ENCODE results near the gene UMAD1.

UMAD1 gene

GRCh38 chr7:7923818-7924217 is 283.3 kb downstream of the UMAD1 start:
- Histone ChIP-seq H3K9ac (ENCODE audit: low read depth, low read length) (peak overlapping the region; percentile 13; the same call in 1 of the 2 replicates), H4K20me1 (ENCODE audit: insufficient read depth, low read length) (no peaks in the 10 kb centered on the region), H3K4me3 (ENCODE audit: low read depth in 1 of 2, low read length in 2 of 2) (no peak overlapping the region), H3K27ac (ENCODE audit: low read length) (peak overlapping the region; percentile 51), H3K9me3 (ENCODE audit: insufficient read depth, low read length, severe bottlenecking) (peaks cover 2% of the 10 kb centered on the region), H3K27me3 (ENCODE audit: insufficient read depth, low read length, poor library complexity) (no peaks in the 10 kb centered on the region), H3K79me2 (ENCODE audit: insufficient read depth, low read length) (no peaks in the 10 kb centered on the region), H3K4me2 (ENCODE audit: insufficient read depth, low read length) (peak overlapping the region; percentile 35; the same call in 1 of the 2 replicates), H2AFZ (ENCODE audit: low read depth, low read length) (peak overlapping the region; percentile 48), H3K36me3 (ENCODE audit: insufficient read depth, low read length) (no peaks in the 10 kb centered on the region), H3K4me1 (ENCODE audit: insufficient read depth, low read length) (peaks cover 20% of the 10 kb centered on the region)
- ATAC-seq (ENCODE audit: insufficient read depth, low read depth), result peak; percentile 71
- TF ChIP-seq CTCF (IDR thresholded peaks at IDR 0.05; ENCODE audit: borderline replicate concordance, extremely low read depth, low read length, poor library complexity, severe bottlenecking) (no peak), EZH2 (IDR thresholded peaks at IDR 0.05; ENCODE audit: borderline replicate concordance, low read depth, low read length, severe bottlenecking) (no peak)
- DNase-seq, result no peak

- H3K4me1 ChIP-seq (ENCODE audit: insufficient read depth, low read length), result peaks cover 20% of the 10 kb centered on the region
- TF ChIP-seq EZH2 (IDR thresholded peaks at IDR 0.05; ENCODE audit: borderline replicate concordance, low read depth, low read length, severe bottlenecking) (no peak), CTCF (IDR thresholded peaks at IDR 0.05; ENCODE audit: borderline replicate concordance, extremely low read depth, low read length, poor library complexity, severe bottlenecking) (no peak)
- H3K4me2 ChIP-seq (ENCODE audit: insufficient read depth, low read length), result peak overlapping the region; percentile 35; the same call in 1 of the 2 replicates
- H3K79me2 ChIP-seq (ENCODE audit: insufficient read depth, low read length), result no peaks in the 10 kb centered on the region
- peak; percentile 53; the same call in 1 of the 3 replicates for ATAC-seq (ENCODE audit: insufficient read depth, low read depth)
- H4K20me1 ChIP-seq (ENCODE audit: insufficient read depth, low read length), result no peaks in the 10 kb centered on the region
- no peaks in the 10 kb centered on the region for H3K27me3 ChIP-seq (ENCODE audit: insufficient read depth, low read length, poor library complexity)
- peak overlapping the region; percentile 51 for H3K27ac ChIP-seq (ENCODE audit: low read length)
- H3K9ac ChIP-seq (ENCODE audit: low read depth, low read length), result no peak overlapping the region
- no peak for DNase-seq
- no peak overlapping the region for H3K4me3 ChIP-seq (ENCODE audit: low read depth in 1 of 2, low read length in 2 of 2)
- peak overlapping the region; percentile 48; the same call in 1 of the 2 replicates for H2AFZ ChIP-seq (ENCODE audit: low read depth, low read length)
- H3K36me3 ChIP-seq (ENCODE audit: insufficient read depth, low read length), result no peaks in the 10 kb centered on the region
- peaks cover 2% of the 10 kb centered on the region for H3K9me3 ChIP-seq (ENCODE audit: insufficient read depth, low read length, severe bottlenecking)
These were observed 283.8 kb downstream of the UMAD1 start for GRCh38 chr7:7924303-7924702.

Data from DND-41 (cell line).